Superior temporal gyrus (tissue), 1 donor: Measurements from ENCODE around the gene TBX15.
"Not testable (repeated sequence)": the region's sequence is repeated elsewhere in the genome, so short reads cannot be mapped to it uniquely, and the experiment has no call there.

Experiments
- DNase-seq: peaks from one replicate; pipeline ENCODE4 v3.0.0-alpha.2; 2016; ENCODE audit errors: extremely low spot score

Gene TBX15

GRCh38 chr1:118927427-118928187 lies 60.5 kb downstream of the TBX15 start:
- DNase-seq: no peak

GRCh38 chr1:118926261-118926660 lies 61.9 kb downstream of the TBX15 start:
- no peak for DNase-seq

GRCh38 chr1:118925651-118926050 lies 62.5 kb downstream of the TBX15 start:
- DNase-seq: no peak

GRCh38 chr1:118923319-118923718 lies 64.8 kb downstream of the TBX15 start:
- no peak for DNase-seq

- DNase-seq: no peak
Measured at GRCh38 chr1:118921994-118922393, 66.1 kb downstream of the TBX15 start.

- no peak for DNase-seq
Measured at GRCh38 chr1:118920124-118920717, 67.9 kb downstream of the TBX15 start.

- no peak for DNase-seq
Measured at GRCh38 chr1:118918940-118919259, 69.2 kb downstream of the TBX15 start.

GRCh38 chr1:118918230-118918939 lies 69.8 kb downstream of the TBX15 start:
- no peak for DNase-seq

GRCh38 chr1:118916346-118916745 lies 71.8 kb downstream of the TBX15 start:
- DNase-seq: not testable (repeated sequence)

GRCh38 chr1:118914379-118915161 lies 73.6 kb downstream of the TBX15 start:
- DNase-seq: no peak

- DNase-seq: no peak
Measured at GRCh38 chr1:118913818-118914217, 74.3 kb downstream of the TBX15 start.

- no peak for DNase-seq
Measured at GRCh38 chr1:118912574-118912973, 75.6 kb downstream of the TBX15 start.

GRCh38 chr1:118911571-118911970 lies 76.6 kb downstream of the TBX15 start:
- DNase-seq: no peak

- DNase-seq: no peak
Measured at GRCh38 chr1:118907466-118907865, 80.7 kb downstream of the TBX15 start.

- no peak for DNase-seq
Measured at GRCh38 chr1:118905671-118906070, 82.5 kb downstream of the TBX15 start.

GRCh38 chr1:118905196-118905595 lies 82.9 kb downstream of the TBX15 start:
- DNase-seq: no peak

GRCh38 chr1:118902711-118903191 lies 85.4 kb downstream of the TBX15 start:
- no peak for DNase-seq

- no peak for DNase-seq
Measured at GRCh38 chr1:118902299-118902698, 85.8 kb downstream of the TBX15 start.

GRCh38 chr1:118900643-118901440 lies 87.3 kb downstream of the TBX15 start:
- no peak for DNase-seq

- no peak for DNase-seq
Measured at GRCh38 chr1:118899340-118899739, 88.8 kb downstream of the TBX15 start.

GRCh38 chr1:118898712-118899111 lies 89.4 kb downstream of the TBX15 start:
- DNase-seq: no peak
